IMR-90 (cell line): Measurements from ENCODE around the gene ANO1.

Experiments
- BHLHE40 ChIP-seq: fragments of 150-350 bp; IDR thresholded peaks from 2 replicates; pipeline ENCODE4 v1.6.1; 2016; ENCODE audit warnings: mild to moderate bottlenecking, low read depth, low read length
- CEBPB ChIP-seq: IDR thresholded peaks from 2 replicates; pipeline ENCODE4 v1.6.1; 2012; ENCODE audit warnings: low read depth, low read length, improper control_type of control experiment
- FOS ChIP-seq: fragments of 150-350 bp; IDR thresholded peaks from 2 replicates; pipeline ENCODE4 v1.6.1; 2016; ENCODE audit warnings: low read depth, low read length
- MAZ ChIP-seq: IDR thresholded peaks from 2 replicates; pipeline ENCODE4 v1.6.1; 2012; ENCODE audit warnings: low read depth, mild to moderate bottlenecking, low read length, improper control_type of control experiment, moderate library complexity, borderline replicate concordance
- MXI1 ChIP-seq: IDR thresholded peaks from 2 replicates; pipeline ENCODE4 v1.6.1; 2012; ENCODE audit warnings: low read depth, mild to moderate bottlenecking, low read length, moderate library complexity, borderline replicate concordance
- POLR2A ChIP-seq: IDR thresholded peaks from 2 replicates; pipeline ENCODE4 v1.6.1; 2012; ENCODE audit warnings: mild to moderate bottlenecking, low read depth, low read length
- RAD21 ChIP-seq: IDR thresholded peaks from 2 replicates; pipeline ENCODE4 v1.6.1; 2012; ENCODE audit warnings: low read length, improper control_type of control experiment
- TF ChIP-seq, protein P1 (sequence below): fragments of 150-350 bp; IDR thresholded peaks from 2 replicates; pipeline ENCODE4 v1.6.1; 2017; ENCODE audit warnings: mild to moderate bottlenecking, antibody characterized with exemption, low read length, low read depth
- TF ChIP-seq, protein P2 (sequence below): conservative IDR thresholded peaks from 2 replicates; pipeline ENCODE4 v1.5.1; 2012; ENCODE audit warnings: mild to moderate bottlenecking, low read depth, low read length, improper control_type of control experiment
- TF ChIP-seq, protein P3 (sequence below): fragments of 150-350 bp; IDR thresholded peaks from 2 replicates; pipeline ENCODE4 v1.6.1; 2016; ENCODE audit warnings: low read depth, mild to moderate bottlenecking, low read length, moderate library complexity, borderline replicate concordance

DNA sequence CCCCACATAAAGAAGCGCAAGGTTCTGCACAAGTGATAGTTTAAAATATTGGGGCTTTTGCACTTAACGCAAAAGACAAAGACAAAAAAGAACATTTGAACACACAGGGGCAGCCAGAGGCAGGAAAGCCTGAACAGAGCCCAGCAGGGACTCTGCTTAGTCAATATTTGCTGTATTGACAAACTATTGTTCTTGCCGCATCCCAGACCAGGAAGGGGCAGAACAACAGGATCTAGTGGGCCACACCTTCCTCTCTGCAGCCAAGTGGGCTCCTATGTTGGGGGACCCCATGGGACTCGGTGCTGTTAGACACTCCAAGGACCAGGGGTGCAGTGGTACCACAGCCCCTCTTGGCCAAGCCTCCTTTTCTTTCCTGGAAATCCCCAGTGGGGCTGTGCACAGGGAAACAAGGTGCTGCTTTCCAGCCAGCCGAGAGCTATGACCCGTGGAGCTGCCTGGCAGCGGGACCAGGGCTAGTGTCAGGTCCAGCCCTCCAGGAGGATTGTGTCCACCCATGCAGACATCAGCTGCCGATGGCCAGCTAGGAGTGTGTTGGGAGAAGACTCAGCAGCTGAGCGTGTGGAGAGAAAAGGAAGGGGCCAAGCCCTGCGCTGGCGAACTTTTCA is 43.3 kb upstream of the ANO1 start:
- TF ChIP-seq, protein P1, sequence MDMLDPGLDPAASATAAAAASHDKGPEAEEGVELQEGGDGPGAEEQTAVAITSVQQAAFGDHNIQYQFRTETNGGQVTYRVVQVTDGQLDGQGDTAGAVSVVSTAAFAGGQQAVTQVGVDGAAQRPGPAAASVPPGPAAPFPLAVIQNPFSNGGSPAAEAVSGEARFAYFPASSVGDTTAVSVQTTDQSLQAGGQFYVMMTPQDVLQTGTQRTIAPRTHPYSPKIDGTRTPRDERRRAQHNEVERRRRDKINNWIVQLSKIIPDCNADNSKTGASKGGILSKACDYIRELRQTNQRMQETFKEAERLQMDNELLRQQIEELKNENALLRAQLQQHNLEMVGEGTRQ: no peak
- TF ChIP-seq MAZ (no peak), RAD21 (no peak), POLR2A (no peak), CEBPB (no peak), MXI1 (no peak), BHLHE40 (no peak), FOS (no peak)
- TF ChIP-seq, protein P2, sequence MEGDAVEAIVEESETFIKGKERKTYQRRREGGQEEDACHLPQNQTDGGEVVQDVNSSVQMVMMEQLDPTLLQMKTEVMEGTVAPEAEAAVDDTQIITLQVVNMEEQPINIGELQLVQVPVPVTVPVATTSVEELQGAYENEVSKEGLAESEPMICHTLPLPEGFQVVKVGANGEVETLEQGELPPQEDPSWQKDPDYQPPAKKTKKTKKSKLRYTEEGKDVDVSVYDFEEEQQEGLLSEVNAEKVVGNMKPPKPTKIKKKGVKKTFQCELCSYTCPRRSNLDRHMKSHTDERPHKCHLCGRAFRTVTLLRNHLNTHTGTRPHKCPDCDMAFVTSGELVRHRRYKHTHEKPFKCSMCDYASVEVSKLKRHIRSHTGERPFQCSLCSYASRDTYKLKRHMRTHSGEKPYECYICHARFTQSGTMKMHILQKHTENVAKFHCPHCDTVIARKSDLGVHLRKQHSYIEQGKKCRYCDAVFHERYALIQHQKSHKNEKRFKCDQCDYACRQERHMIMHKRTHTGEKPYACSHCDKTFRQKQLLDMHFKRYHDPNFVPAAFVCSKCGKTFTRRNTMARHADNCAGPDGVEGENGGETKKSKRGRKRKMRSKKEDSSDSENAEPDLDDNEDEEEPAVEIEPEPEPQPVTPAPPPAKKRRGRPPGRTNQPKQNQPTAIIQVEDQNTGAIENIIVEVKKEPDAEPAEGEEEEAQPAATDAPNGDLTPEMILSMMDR: no peak
- TF ChIP-seq, protein P3, sequence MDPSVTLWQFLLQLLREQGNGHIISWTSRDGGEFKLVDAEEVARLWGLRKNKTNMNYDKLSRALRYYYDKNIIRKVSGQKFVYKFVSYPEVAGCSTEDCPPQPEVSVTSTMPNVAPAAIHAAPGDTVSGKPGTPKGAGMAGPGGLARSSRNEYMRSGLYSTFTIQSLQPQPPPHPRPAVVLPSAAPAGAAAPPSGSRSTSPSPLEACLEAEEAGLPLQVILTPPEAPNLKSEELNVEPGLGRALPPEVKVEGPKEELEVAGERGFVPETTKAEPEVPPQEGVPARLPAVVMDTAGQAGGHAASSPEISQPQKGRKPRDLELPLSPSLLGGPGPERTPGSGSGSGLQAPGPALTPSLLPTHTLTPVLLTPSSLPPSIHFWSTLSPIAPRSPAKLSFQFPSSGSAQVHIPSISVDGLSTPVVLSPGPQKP: no peak
